H1 (cell line): ENCODE measurements around the gene IFI16. TPM values are rescaled to one million over a fixed set of nuclear protein-coding genes. Genes with fewer than 3 reads are reported as not detected.

Source experiments
- CTCF ChIA-PET: fragments of 300-600 bp; sonication (Branson Sonifier 250); formaldehyde crosslinking; loops from one replicate; lab custom pipeline; 2021; ENCODE audit not compliant: partially characterized antibody; lab: Charles Lee
- POLR2A ChIA-PET: fragments of 300-600 bp; sonication (Branson Sonifier 250); formaldehyde crosslinking; loops from one replicate; lab custom pipeline; 2021; ENCODE audit warnings: inconsistent platforms; ENCODE audit not compliant: partially characterized antibody; lab: Charles Lee
- DNase-seq, 2 experiments: peaks; one replicate each; pipeline versions ENCODE4 v3.0.0 to v3.0.0-alpha.2; 2010 to 2022; ENCODE audit warnings: low spot score in 2 of 2, low read depth in 1 of 2, mixed read lengths in 1 of 2
- FAIRE-seq: peaks from 2 replicates; lab custom pipeline; 2011; peaks lifted over from hg19 to GRCh38; lab: Jason Lieb, UNC
- H2AFZ ChIP-seq: 2 replicates; pipeline ENCODE4 v1.8.1; 2012; ENCODE audit warnings: low read length, inconsistent platforms
- H2AK5ac ChIP-seq: 2 replicates; pipeline ENCODE4 v1.6.1; 2013; ENCODE audit warnings: low read depth, low read length
- H2BK120ac ChIP-seq: replicated peaks from 2 replicates; pipeline ENCODE3; 2013; ENCODE audit warnings: low read depth, low read length, inconsistent platforms
- H2BK12ac ChIP-seq: 2 replicates; pipeline ENCODE4 v1.6.1; 2013; ENCODE audit warnings: low read depth, low read length
- H2BK15ac ChIP-seq: 2 replicates; pipeline ENCODE4 v1.6.1; 2013; ENCODE audit warnings: low read length
- H2BK20ac ChIP-seq: 2 replicates; pipeline ENCODE4 v1.6.1; 2013; ENCODE audit warnings: low read length
- H2BK5ac ChIP-seq: 2 replicates; pipeline ENCODE4 v1.6.1; 2013; ENCODE audit warnings: low read depth, low read length
- H3K14ac ChIP-seq: 2 replicates; pipeline ENCODE4 v1.6.1; 2013; ENCODE audit warnings: inconsistent platforms; ENCODE audit not compliant: insufficient read length
- H3K18ac ChIP-seq: 2 replicates; pipeline ENCODE4 v1.6.1; 2013; ENCODE audit warnings: low read length; ENCODE audit errors: extremely low read depth
- H3K23ac ChIP-seq: 2 replicates; pipeline ENCODE4 v1.6.1; 2013; ENCODE audit warnings: inconsistent platforms; ENCODE audit not compliant: insufficient read length
- H3K23me2 ChIP-seq: 2 replicates; pipeline ENCODE4 v1.6.1; 2013; ENCODE audit warnings: low read depth, low read length
- H3K27ac ChIP-seq: 2 replicates; pipeline ENCODE4 v1.6.1; 2011; ENCODE audit warnings: low read depth, low read length, inconsistent platforms
- H3K27me3 ChIP-seq, 4 experiments: replicated peaks in 1 of 4; 1 replicate in 1 of 4; 2 replicates in 3 of 4; pipeline versions ENCODE4 v1.6.1 to v1.8.1; 2011 to 2013; ENCODE audit warnings: low read length in 3 of 4, mild to moderate bottlenecking in 3 of 4, inconsistent platforms in 2 of 4, mixed read lengths in 2 of 4, moderate library complexity in 1 of 4; ENCODE audit not compliant: control insufficient read depth in 3 of 4, insufficient read depth in 3 of 4; ENCODE audit errors: extremely low read depth in 1 of 4
- H3K36me3 ChIP-seq, 4 experiments: 2 replicates each; pipeline versions ENCODE4 v1.6.1 to v1.8.1; 2011 to 2013; ENCODE audit warnings: mild to moderate bottlenecking in 4 of 4, low read length in 3 of 4, moderate library complexity in 2 of 4, control low read depth in 1 of 4, inconsistent platforms in 1 of 4; ENCODE audit not compliant: insufficient read depth in 4 of 4, control insufficient read depth in 2 of 4
- H3K4ac ChIP-seq: replicated peaks from 2 replicates; pipeline ENCODE3; 2013; ENCODE audit warnings: low read length, low read depth, mixed read lengths, inconsistent platforms; ENCODE audit not compliant: insufficient read length
- H3K4me1 ChIP-seq, 4 experiments: replicated peaks in 1 of 4; 1 replicate in 1 of 4; 2 replicates in 3 of 4; pipeline versions ENCODE4 v1.6.1 to v1.8.1; 2011 to 2013; ENCODE audit warnings: low read length in 3 of 4, inconsistent platforms in 2 of 4, mixed read lengths in 1 of 4; ENCODE audit not compliant: insufficient read depth in 4 of 4, control insufficient read depth in 3 of 4
- H3K4me2 ChIP-seq, 2 experiments: 2 replicates each; pipeline versions ENCODE4 v1.6.1 to v1.8.1; 2011 to 2013; ENCODE audit warnings: low read depth in 2 of 2, low read length in 2 of 2, control low read depth in 1 of 2, inconsistent platforms in 1 of 2, mild to moderate bottlenecking in 1 of 2; ENCODE audit not compliant: insufficient read depth in 1 of 2
- H3K4me3 ChIP-seq, 4 experiments: fragments of 200-600, 300-600 bp in 1 of 4; sonication (generic), shearing (Covaris generic), sonication (Bioruptor Twin) in 1 of 4; 2 replicates each; pipeline versions ENCODE4 v1.5.1 to v1.8.1; 2011 to 2016; ENCODE audit warnings: low read length in 4 of 4, low read depth in 3 of 4, control low read depth in 2 of 4, inconsistent platforms in 2 of 4, mild to moderate bottlenecking in 2 of 4, mixed read lengths in 1 of 4, moderate library complexity in 1 of 4; ENCODE audit not compliant: insufficient read depth in 2 of 4; ENCODE audit errors: extremely low read depth in 1 of 4
- H3K56ac ChIP-seq: replicated peaks from 2 replicates; pipeline ENCODE3; 2013; ENCODE audit warnings: low read depth, mild to moderate bottlenecking, mixed read lengths, low read length, inconsistent platforms; ENCODE audit not compliant: insufficient read length
- H3K79me1 ChIP-seq: 2 replicates; pipeline ENCODE4 v1.6.1; 2013; ENCODE audit warnings: low read depth, low read length, control low read depth
- H3K79me2 ChIP-seq, 2 experiments: 2 replicates each; pipeline versions ENCODE4 v1.6.1 to v1.8.1; 2012 to 2013; ENCODE audit warnings: low read length in 2 of 2, mild to moderate bottlenecking in 2 of 2, inconsistent platforms in 1 of 2; ENCODE audit not compliant: insufficient read depth in 2 of 2, control insufficient read depth in 1 of 2
- H3K9ac ChIP-seq, 4 experiments: replicated peaks in 1 of 4; 1 replicate in 1 of 4; 2 replicates in 3 of 4; pipeline versions ENCODE4 v1.6.1 to v1.8.1; 2011 to 2013; ENCODE audit warnings: low read depth in 3 of 4, low read length in 3 of 4, control low read depth in 2 of 4, mild to moderate bottlenecking in 2 of 4, moderate library complexity in 2 of 4, inconsistent platforms in 1 of 4; ENCODE audit errors: extremely low read depth in 1 of 4
- H3K9me3 ChIP-seq, 2 experiments: 2 replicates each; pipeline versions ENCODE4 v1.6.1 to v1.8.1; 2012 to 2013; ENCODE audit warnings: mild to moderate bottlenecking in 2 of 2, moderate library complexity in 2 of 2, control low read depth in 1 of 2, inconsistent platforms in 1 of 2, low read depth in 1 of 2, low read length in 1 of 2, mixed read lengths in 1 of 2; ENCODE audit not compliant: insufficient read depth in 2 of 2
- H4K20me1 ChIP-seq, 2 experiments: replicated peaks in 1 of 2; 2 replicates each; pipeline versions ENCODE3 to v1.8.1; 2011 to 2013; ENCODE audit warnings: inconsistent platforms in 2 of 2, low read length in 2 of 2, mild to moderate bottlenecking in 1 of 2; ENCODE audit not compliant: insufficient read depth in 2 of 2, control insufficient read depth in 1 of 2
- H4K5ac ChIP-seq: 2 replicates; pipeline ENCODE4 v1.6.1; 2013; ENCODE audit warnings: low read length, low read depth, mixed read lengths, inconsistent platforms; ENCODE audit not compliant: insufficient read length
- H4K8ac ChIP-seq: 2 replicates; pipeline ENCODE4 v1.8.0; 2013; ENCODE audit warnings: mild to moderate bottlenecking, moderate library complexity, low read length, inconsistent platforms; ENCODE audit not compliant: insufficient read depth; ENCODE audit errors: extremely low read depth
- H4K91ac ChIP-seq: replicated peaks from 2 replicates; pipeline ENCODE3; 2013; ENCODE audit warnings: low read length, mixed read lengths, inconsistent platforms; ENCODE audit not compliant: insufficient read length
- ASH2L ChIP-seq: fragments of 200-600, 300-600 bp; sonication (generic); IDR thresholded peaks from one replicate; pipeline ENCODE4 v1.7.1; 2017; ENCODE audit warnings: low read length
- BACH1 ChIP-seq: IDR thresholded peaks from 2 replicates; pipeline ENCODE4 v1.6.1; 2012; ENCODE audit warnings: low read length, improper control_type of control experiment
- BRCA1 ChIP-seq: IDR thresholded peaks from 2 replicates; pipeline ENCODE4 v1.6.1; 2012; ENCODE audit warnings: low read depth, low read length, improper control_type of control experiment
- CHD1 ChIP-seq: IDR thresholded peaks from 2 replicates; pipeline ENCODE4 v1.6.1; 2012; ENCODE audit warnings: low read depth, low read length, improper control_type of control experiment
- EP300 ChIP-seq, 2 experiments: IDR thresholded peaks; 1 replicate in 1 of 2; 2 replicates in 1 of 2; pipeline ENCODE4 v1.6.1; 2011 to 2012; ENCODE audit warnings: low read depth in 2 of 2, low read length in 2 of 2, mild to moderate bottlenecking in 2 of 2, borderline replicate concordance in 1 of 2, inconsistent platforms in 1 of 2, moderate library complexity in 1 of 2
- EZH2 ChIP-seq: fragments of 200-600 bp; sonication (generic); IDR thresholded peaks from 2 replicates; pipeline ENCODE4 v1.7.1; 2012; ENCODE audit warnings: low read depth, mild to moderate bottlenecking, moderate library complexity, low read length, inconsistent platforms; ENCODE audit not compliant: severe bottlenecking
- FOSL1 ChIP-seq: IDR thresholded peaks from 2 replicates; pipeline ENCODE4 v1.6.1; 2011; ENCODE audit warnings: mild to moderate bottlenecking, low read depth, low read length, moderate library complexity; ENCODE audit not compliant: insufficient read depth
- JUN ChIP-seq: IDR thresholded peaks from 2 replicates; pipeline ENCODE4 v1.6.1; 2011; ENCODE audit warnings: low read depth, mild to moderate bottlenecking, improper control_type of control experiment, low read length
- POLR2A ChIP-seq, 2 experiments: IDR thresholded peaks; 1 replicate in 1 of 2; 2 replicates in 1 of 2; pipeline ENCODE4 v1.6.1; 2011; ENCODE audit warnings: low read depth in 2 of 2, low read length in 2 of 2, mild to moderate bottlenecking in 2 of 2; ENCODE audit errors: control extremely low read depth in 1 of 2
- RBBP5 ChIP-seq: IDR thresholded peaks from 2 replicates; pipeline ENCODE4 v1.7.1; 2012; ENCODE audit warnings: low read depth, mild to moderate bottlenecking, inconsistent platforms, low read length, moderate library complexity, borderline replicate concordance
- RNF2 ChIP-seq: fragments of 200-900, 300-1000 bp; sonication (generic); IDR thresholded peaks from 2 replicates; pipeline ENCODE4 v1.7.1; 2016; ENCODE audit warnings: borderline replicate concordance, low read depth, mild to moderate bottlenecking, antibody characterized with exemption, low read length; ENCODE audit not compliant: poor library complexity, severe bottlenecking; ENCODE audit errors: missing control alignments
- SAP30 ChIP-seq: fragments of 300-600 bp; sonication (generic); IDR thresholded peaks from 2 replicates; pipeline ENCODE4 v1.7.1; 2012; ENCODE audit warnings: low read length, moderate library complexity, mild to moderate bottlenecking, inconsistent platforms; ENCODE audit not compliant: insufficient read depth, insufficient replicate concordance
- SIN3A ChIP-seq, 2 experiments: IDR thresholded peaks in 1 of 2; conservative IDR thresholded peaks in 1 of 2; 2 replicates each; pipeline ENCODE4 v1.6.1; 2011 to 2012; ENCODE audit warnings: low read length in 2 of 2, improper control_type of control experiment in 1 of 2, low read depth in 1 of 2, mild to moderate bottlenecking in 1 of 2
- SIX5 ChIP-seq: IDR thresholded peaks from 2 replicates; pipeline ENCODE4 v1.6.1; 2011; ENCODE audit warnings: mild to moderate bottlenecking, low read depth, low read length
- SP4 ChIP-seq: IDR thresholded peaks from 2 replicates; pipeline ENCODE4 v1.6.1; 2012; ENCODE audit warnings: low read length, inconsistent platforms
- TEAD4 ChIP-seq: IDR thresholded peaks from 2 replicates; pipeline ENCODE4 v1.6.1; 2012; ENCODE audit warnings: low read depth, low read length, inconsistent platforms, mixed read lengths
- polyA plus RNA-seq, 7 experiments: library from polyadenylated mRNA; depleted of rRNA in 3 of 7; stranded (reverse) in 5 of 7; unstranded in 2 of 7; fragments of >200 nt in 5 of 7; fragments of 200-250 nt in 2 of 7; gene quantifications; 1 replicate in 5 of 7; 2 replicates in 1 of 7; 4 replicates in 1 of 7; pipeline versions ENCODE4 v1.2.1 to v1.2.3, GENCODE V29; 2011 to 2013; ENCODE audit warnings: missing spikeins in 2 of 7, mixed read lengths in 2 of 7
- total RNA-seq: library from RNA; stranded (reverse); fragmentation: NEBNext Ultra II Directional; extraction: Animal tissue kit (Norgen Biotek cat#: 25700); gene quantifications from 2 replicates; pipeline ENCODE4 v1.2.1, GENCODE V29; 2021

The IFI16 gene
- total and polyA plus RNA-seq, 2 of the 8 experiments (the other 6 are each of a cell fraction or from before 2014, with no cell fraction given): 0.63 to 0.74 TPM

- no peak overlapping the region for H3K23ac ChIP-seq
- H4K20me1 ChIP-seq: no peaks in the 10 kb centered on the region
- no peaks in the 10 kb centered on the region for H3K79me1 ChIP-seq
- no peak overlapping the region for H3K4ac ChIP-seq
- H4K91ac ChIP-seq: no peak overlapping the region
- H2BK12ac ChIP-seq: no peak overlapping the region
- FAIRE-seq (no peak), DNase-seq (no peak)
- H2BK20ac ChIP-seq: no peak overlapping the region
- no peak overlapping the region for H3K18ac ChIP-seq
- peaks cover 0 to 7% (median 1%) of the 10 kb centered on the region in 4 experiments; a peak in 4 of 7 replicates for H3K27me3 ChIP-seq
- no peak overlapping the region for H2BK5ac ChIP-seq
- no peak overlapping the region for H3K56ac ChIP-seq
- no peak overlapping the region for H2AFZ ChIP-seq
- no peak overlapping the region for H4K5ac ChIP-seq
- no peak overlapping the region for H3K14ac ChIP-seq
- no peak overlapping the region for H2BK120ac ChIP-seq
- H2BK15ac ChIP-seq: no peak overlapping the region
- no peak overlapping the region for H4K8ac ChIP-seq
- no peaks in the 10 kb centered on the region for H3K9me3 ChIP-seq
- no peak overlapping the region for H3K4me2 ChIP-seq
- no peaks in the 10 kb centered on the region for H3K23me2 ChIP-seq
- POLR2A ChIA-PET: no interaction called here
- no peak overlapping the region for H3K27ac ChIP-seq
- no peaks in the 10 kb centered on the region for H3K79me2 ChIP-seq
- CTCF ChIA-PET: no interaction called here
- H3K36me3 ChIP-seq: no peaks in the 10 kb centered on the region
- no peak overlapping the region for H3K4me3 ChIP-seq
- no peak overlapping the region for H3K9ac ChIP-seq
- H2AK5ac ChIP-seq: no peak overlapping the region
- H3K4me1 ChIP-seq: peaks cover 2 to 10% (median 6%) of the 10 kb centered on the region in 4 experiments; a peak in 4 of 7 replicates
- no peak for TF ChIP-seq TEAD4
- TF ChIP-seq SAP30: no peak
- TF ChIP-seq EP300 (IDR thresholded peaks at IDR 0.05; ENCODE audit: borderline replicate concordance in 1 of 2, low read depth in 2 of 2, low read length in 2 of 2): no peak
- no peak for TF ChIP-seq EZH2
- TF ChIP-seq SP4: no peak
- TF ChIP-seq SIN3A (conservative IDR thresholded peaks at IDR 0.05 in 1 of 2, IDR thresholded peaks at IDR 0.05 in 1 of 2; ENCODE audit: low read depth in 1 of 2, low read length in 2 of 2): no peak
- TF ChIP-seq SIX5: no peak
- no peak for TF ChIP-seq RBBP5
- TF ChIP-seq JUN: no peak
- no peak for TF ChIP-seq BRCA1
- TF ChIP-seq CHD1: no peak
- no peak for TF ChIP-seq POLR2A (IDR thresholded peaks at IDR 0.05; ENCODE audit: control extremely low read depth in 1 of 2, low read depth in 2 of 2, low read length in 2 of 2)
- TF ChIP-seq ASH2L: no peak
- no peak for TF ChIP-seq RNF2
- TF ChIP-seq FOSL1: no peak
- no peak for TF ChIP-seq BACH1
These were observed 2.0 kb downstream of the IFI16 start for GRCh38 chr1:159011751-159012150.
